HL-60/S4 treated with retinoic acid at 250 ng/mL for 4 days and 3 days (cell line): ENCODE data around the gene HIGD1B.

Experiments used
- in situ Hi-C: fragments of 300-500 bp; cut with MboI; formaldehyde crosslinking; loops from 2 replicates; pipeline ENCODE4 v1.7.0; 2022; ENCODE audit warnings: low sequenced_read_pairs

Gene HIGD1B

DNA sequence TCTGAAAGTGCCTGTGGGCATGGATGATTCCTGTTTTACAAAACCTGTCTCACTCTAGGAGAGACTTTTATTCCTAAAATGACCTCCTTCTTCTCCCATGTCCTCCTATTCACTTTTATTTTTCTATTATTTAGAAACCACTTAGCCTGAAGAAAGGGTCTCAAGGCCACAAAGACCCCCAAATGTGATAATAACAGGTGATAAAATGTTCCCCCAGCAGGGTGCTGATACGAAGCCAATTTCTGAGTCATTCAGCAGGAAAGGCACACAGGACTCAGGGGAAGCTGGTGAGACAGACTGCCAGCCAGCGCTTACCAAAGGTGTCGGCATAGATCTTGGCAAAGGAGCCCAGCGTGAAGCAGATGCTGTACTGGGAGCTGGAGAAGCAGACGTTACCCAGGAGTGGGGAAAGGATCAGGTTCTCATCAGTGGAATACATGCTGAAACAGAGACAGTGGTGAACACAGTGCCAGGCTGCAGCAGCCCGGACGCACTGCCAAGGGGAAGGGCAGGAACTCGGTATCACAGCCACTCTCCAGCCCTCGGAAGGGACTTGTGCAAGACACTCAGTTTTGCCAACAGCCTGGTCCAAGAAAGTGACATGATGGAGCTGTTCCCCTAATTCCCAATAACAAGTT is 24.6 kb downstream of the HIGD1B start:
- in situ Hi-C loops: loop anchor here (25.0 kb wide), 1 partner anchor 335 kb away; no protein-coding TSS in a partner anchor

GRCh38 chr17:44875761-44876160 is 28.1 kb downstream of the HIGD1B start:
- in situ Hi-C loops: no loop called here

GRCh38 chr17:44877121-44877520 is 29.4 kb downstream of the HIGD1B start:
- in situ Hi-C loops: no loop called here

GRCh38 chr17:44878627-44879221 is 31.0 kb downstream of the HIGD1B start:
- in situ Hi-C loops: no loop called here

DNA sequence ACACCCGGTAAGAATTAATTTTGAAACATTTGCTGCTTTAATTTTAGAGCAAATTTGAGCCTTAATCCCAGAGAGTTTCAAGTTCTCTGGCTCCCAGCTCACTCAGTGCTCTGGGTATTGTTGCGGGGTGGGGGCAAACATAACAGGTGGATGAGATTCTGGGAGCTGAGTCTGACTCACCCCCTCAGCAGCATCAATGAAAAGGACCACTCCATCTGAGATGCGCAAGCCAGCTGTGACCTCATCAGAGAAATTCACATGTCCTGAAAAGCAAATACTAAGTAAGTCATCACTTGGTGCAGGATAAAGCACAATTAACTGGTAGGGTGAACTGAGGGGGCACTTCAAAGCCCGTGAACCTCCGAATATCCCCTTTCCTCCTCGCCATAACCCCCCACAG is 31.7 kb downstream of the HIGD1B start:
- in situ Hi-C loops: no loop called here

- in situ Hi-C loops: no loop called here
Observed at GRCh38 chr17:44880062-44880461, 32.4 kb downstream of the HIGD1B start.

GRCh38 chr17:44881145-44881544 is 33.5 kb downstream of the HIGD1B start:
- in situ Hi-C loops: no loop called here

DNA sequence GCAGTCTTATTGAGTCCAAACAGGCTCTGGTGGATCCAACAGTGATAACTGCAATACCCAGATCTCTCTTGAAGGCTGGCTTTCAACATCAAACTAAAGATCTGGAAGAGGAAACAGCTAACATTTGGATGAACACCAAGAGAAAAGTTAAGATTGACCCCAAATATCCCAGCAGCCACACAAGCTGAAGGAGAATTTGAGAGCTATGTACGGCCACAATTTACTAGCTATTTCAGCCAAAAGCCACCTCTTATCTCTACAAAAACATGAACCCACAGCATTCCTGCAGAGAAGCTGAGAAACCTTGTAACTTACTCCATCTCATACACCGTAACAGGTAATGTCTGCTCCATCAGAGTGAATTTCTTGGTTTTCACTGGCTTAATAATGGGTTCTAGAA is 37.3 kb downstream of the HIGD1B start:
- in situ Hi-C loops: no loop called here

GRCh38 chr17:44887016-44887415 is 39.3 kb downstream of the HIGD1B start:
- in situ Hi-C loops: no loop called here

DNA sequence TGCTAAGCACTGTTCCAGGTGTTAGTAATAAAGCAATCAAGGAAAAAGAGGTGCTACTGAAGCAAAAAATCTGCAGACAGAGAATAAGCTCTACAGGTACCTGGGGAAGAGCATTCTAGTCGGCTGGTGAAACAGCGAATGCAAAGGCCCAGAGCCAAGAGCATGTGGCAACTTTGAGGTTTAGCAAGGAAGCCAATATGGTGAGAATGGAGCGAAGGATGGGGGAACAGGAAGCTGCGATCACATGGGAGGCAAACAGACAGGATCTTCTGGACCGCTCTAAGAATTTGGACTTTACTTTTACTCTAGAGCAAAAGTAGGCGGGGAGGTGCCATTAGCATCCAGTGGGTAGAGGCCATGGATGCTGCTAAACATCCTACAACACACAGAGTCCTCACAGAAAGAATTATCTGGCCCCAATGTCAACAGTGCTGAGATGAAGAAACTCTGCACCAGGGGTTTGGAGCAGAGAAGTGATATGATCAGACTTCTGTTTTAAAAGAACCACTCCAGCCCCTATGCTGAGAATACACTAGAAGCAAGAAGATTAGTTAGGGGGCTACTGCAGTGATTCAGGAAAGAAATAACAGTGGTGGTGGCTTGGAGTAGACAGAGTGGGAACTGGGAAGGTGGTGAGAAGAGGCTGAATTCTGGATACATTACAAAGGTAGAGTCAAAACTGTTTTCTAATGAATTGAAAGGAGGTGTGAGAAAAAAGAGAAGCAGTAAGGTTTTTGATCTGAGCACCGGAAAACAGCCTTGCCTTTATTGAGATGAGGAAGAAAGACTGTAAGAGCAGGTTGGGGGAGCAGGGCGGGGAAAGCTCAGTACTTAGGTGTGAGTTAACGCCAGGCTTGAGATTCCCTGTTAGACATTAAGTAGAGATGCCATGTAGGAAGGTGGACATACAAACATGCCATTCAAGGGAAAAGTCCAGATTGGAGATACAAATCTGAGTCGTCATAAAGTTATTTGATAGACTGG is 40.6 kb downstream of the HIGD1B start:
- in situ Hi-C loops: no loop called here

GRCh38 chr17:44889003-44889402 is 41.3 kb downstream of the HIGD1B start:
- in situ Hi-C loops: no loop called here

DNA sequence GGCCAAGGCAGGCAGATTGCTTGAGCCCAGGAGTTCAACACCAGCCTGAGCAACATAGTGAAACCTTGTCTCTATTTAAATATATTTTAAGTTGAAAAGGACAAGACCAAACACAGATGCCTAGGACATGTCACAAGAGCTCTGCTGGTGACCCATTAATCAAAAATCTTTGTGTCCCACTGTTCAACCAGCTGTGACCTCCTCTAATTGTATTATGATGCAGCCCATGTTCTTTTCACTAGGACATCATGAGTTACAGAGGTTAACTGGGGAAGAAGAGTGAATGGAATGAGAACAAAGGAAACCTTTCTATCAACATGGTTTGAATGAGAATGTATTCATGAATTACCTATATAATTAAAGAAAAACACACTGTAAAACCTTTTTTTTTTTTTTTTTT is 44.6 kb downstream of the HIGD1B start:
- in situ Hi-C loops: no loop called here

GRCh38 chr17:44894642-44895041 is 47.0 kb downstream of the HIGD1B start:
- in situ Hi-C loops: no loop called here

DNA sequence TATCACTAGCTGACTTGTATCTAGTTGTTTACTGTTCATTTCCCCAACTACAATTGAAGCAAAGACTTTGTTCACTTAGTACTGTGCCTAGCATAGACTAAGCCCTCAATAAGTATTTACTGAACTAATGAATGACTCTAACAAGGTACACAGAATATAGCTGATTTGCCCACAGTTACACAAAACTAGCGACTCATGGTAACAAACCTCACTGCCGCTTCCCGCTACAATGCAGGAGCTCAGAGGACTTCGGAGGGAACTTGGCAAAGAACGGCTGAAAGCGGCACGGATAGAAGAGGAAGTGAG is 51.0 kb downstream of the HIGD1B start:
- in situ Hi-C loops: no loop called here

DNA sequence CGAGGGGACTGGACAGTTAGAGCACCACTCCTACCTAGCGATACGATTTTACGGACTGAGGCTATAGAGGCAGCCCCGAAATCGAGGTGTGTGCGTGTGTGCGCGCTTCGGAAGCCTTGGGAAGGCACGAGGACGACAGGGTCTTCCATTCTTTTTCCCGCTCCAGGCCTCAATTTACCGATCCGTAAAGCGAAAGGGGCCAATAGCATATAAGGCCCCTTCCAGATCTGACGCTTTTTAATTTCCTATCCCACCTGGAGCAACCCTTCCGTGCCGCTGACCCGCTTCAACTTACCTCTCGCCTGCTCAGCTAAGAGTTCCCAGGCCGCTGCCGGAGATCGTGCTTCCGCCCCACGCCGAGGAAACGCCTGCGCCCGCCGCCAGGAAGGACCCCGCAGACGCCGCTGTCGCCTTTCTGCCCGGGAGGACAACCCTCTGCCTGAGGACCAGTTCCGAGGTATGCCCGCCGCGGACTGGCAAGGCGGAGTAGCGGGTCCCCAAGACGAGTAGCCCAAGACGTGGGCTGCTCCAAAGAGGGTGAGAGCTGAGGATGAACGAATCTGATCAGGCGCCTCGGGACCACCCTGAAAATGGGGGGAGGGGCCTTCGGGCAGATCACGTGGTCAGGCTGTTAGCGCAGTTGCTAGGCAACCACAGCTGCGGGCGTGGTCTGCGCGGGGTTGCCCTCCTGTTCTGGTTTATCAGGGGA is 51.5 kb downstream of the HIGD1B start, which contains the start of gene EFTUD2:
TSS of gene EFTUD2 (minus strand) at position 372 of the 709 bp plus-strand sequence. CDS start 4,924 bp downstream, outside the sequence.
- in situ Hi-C loops: no loop called here
